Suprapubic skin (tissue), 4 donors: ENCODE data around the gene PPP2R1B. TPM values are rescaled to one million over a fixed set of nuclear protein-coding genes. Genes with fewer than 3 reads are reported as not detected.

ENCODE experiments used
- DNase-seq, 2 donors: peaks; one replicate each; pipeline ENCODE4 v3.0.0-alpha.2; 2019; ENCODE audit warnings: low spot score in 2 of 2
- H3K27ac ChIP-seq: fragments of 200-600 bp; sonication (generic); one replicate; pipeline ENCODE4 v1.5.1; 2019
- H3K27me3 ChIP-seq: fragments of 200-600 bp; sonication (generic); one replicate; pipeline ENCODE4 v1.5.1; 2019
- H3K36me3 ChIP-seq: fragments of 200-600 bp; sonication (generic); one replicate; pipeline ENCODE4 v1.5.1; 2019
- H3K4me1 ChIP-seq: fragments of 200-600 bp; sonication (generic); one replicate; pipeline ENCODE4 v1.5.1; 2019
- H3K4me3 ChIP-seq: fragments of 200-600 bp; sonication (generic); one replicate; pipeline ENCODE4 v1.5.1; 2019; ENCODE audit warnings: mild to moderate bottlenecking
- H3K9me3 ChIP-seq: fragments of 200-600 bp; sonication (generic); one replicate; pipeline ENCODE4 v1.5.1; 2019
- CTCF ChIP-seq, 2 donors: fragments of 200-600 bp in 1 of 2; fragments of 450-650 bp in 1 of 2; sonication (generic) in 1 of 2; IDR thresholded peaks; one replicate each; pipeline ENCODE4 v1.5.1; 2016 to 2019; ENCODE audit warnings: antibody characterized with exemption in 2 of 2, mild to moderate bottlenecking in 1 of 2, moderate library complexity in 1 of 2
- EP300 ChIP-seq: sonication (generic); formaldehyde crosslinking; IDR thresholded peaks from one replicate; pipeline ENCODE4 v1.6.1; 2017; ENCODE audit warnings: antibody characterized with exemption
- POLR2A ChIP-seq, 2 donors: fragments of 450-650 bp; IDR thresholded peaks; one replicate each; pipeline ENCODE4 v1.6.1; 2017; ENCODE audit warnings: antibody characterized with exemption in 2 of 2, mild to moderate bottlenecking in 2 of 2, moderate library complexity in 2 of 2
- POLR2AphosphoS5 ChIP-seq, 3 donors: sonication (generic); formaldehyde crosslinking; IDR thresholded peaks; one replicate each; pipeline ENCODE4 v1.6.1; 2017; ENCODE audit warnings: antibody characterized with exemption in 3 of 3
- WGBS: methylation state at CpG from one replicate; pipeline ENCODE4 v1.1.5; 2018; 5-methylcytosine and 5-hydroxymethylcytosine counted together
- total RNA-seq, 4 donors: library from RNA; depleted of rRNA; stranded (reverse); fragments of >200 nt; gene quantifications; one replicate each; pipeline ENCODE4 v1.1.0, GENCODE V29; 2016

PPP2R1B gene
- total RNA-seq, 4 donors from 2014 or later: 27.9 to 39.8 (median 31.8) TPM

DNA sequence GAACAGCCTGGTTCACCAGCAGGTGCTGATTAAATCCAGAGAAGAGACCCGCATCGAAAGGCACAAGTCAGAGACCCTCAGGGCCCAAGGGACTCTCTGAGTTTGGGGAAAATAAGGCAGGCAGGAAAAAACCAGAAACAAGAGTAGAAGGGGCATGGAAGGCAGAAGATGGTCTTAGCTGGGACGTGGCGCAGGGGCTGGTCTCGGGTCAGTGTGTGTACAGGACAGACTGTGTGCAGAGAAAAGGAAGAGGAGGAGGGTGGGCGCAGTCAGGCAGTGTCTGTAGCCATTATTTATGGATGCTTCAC, 31.3 kb downstream of the PPP2R1B start:
- Histone ChIP-seq H3K27me3 (no peaks in the 10 kb centered on the region), H3K4me1 (peaks cover 82% of the 10 kb centered on the region), H3K4me3 (peak overlapping the region; percentile 44), H3K9me3 (no peaks in the 10 kb centered on the region), H3K27ac (peak overlapping the region; percentile 91), H3K36me3 (no peaks in the 10 kb centered on the region)
- WGBS: 15% methylated on average over 6 of the region's 6 CpGs
- DNase-seq: no peak
- no peak for TF ChIP-seq POLR2A (IDR thresholded peaks at IDR 0.05)
- no peak for TF ChIP-seq POLR2AphosphoS5 (IDR thresholded peaks at IDR 0.05)
- no peak for TF ChIP-seq EP300
- no peak for TF ChIP-seq CTCF (IDR thresholded peaks at IDR 0.05)

DNA sequence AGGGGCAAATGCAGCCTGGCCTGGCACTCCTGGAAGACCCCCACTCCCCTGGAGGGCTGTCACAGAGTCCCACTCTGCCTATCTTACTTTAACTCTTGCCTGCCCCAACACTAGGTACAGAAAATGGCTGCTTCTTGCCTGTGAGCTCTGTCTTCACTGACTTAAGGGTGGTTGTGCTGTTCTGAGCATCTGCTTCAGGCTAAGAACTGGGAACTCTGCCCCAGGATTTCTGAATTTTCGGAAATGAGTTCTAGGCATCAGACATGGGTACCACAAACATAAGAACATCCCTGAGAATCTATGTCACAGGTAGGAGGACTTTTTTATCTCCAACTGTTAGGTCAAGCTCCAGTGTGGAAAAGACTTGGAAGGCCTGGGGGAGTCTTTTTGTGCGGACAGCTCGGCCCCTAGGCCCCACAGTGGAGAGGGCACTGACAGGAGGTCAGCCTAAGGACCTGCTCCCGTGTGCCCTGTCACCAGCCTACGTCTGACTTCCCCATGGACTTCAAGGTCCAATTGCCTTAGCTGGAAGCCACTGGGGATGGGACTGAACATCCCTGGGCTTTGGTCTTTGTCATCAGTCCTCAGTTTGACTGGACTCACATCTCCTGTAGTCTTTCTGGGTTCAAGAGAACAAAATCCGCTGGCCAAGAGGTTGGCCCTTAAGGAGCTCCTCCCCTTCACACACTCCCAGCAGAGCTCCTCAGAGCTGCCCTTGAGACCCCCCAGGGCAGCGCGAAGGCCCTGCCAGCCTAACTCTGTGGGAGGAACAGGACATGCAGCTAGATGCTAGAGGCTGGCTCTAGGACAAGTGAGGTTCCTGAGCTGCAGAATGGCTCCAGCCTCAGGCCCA, 31.9 kb downstream of the PPP2R1B start:
- no peak for TF ChIP-seq POLR2A (IDR thresholded peaks at IDR 0.05)
- TF ChIP-seq POLR2AphosphoS5 (IDR thresholded peaks at IDR 0.05): no peak
- TF ChIP-seq EP300: no peak
- TF ChIP-seq CTCF (IDR thresholded peaks at IDR 0.05): no peak
- H3K36me3 ChIP-seq: no peaks in the 10 kb centered on the region
- H3K27ac ChIP-seq: peak overlapping the region; percentile 91
- peaks cover 87% of the 10 kb centered on the region for H3K4me1 ChIP-seq
- peak overlapping the region; percentile 44 for H3K4me3 ChIP-seq
- 35% methylated on average over 2 of the region's 8 CpGs for WGBS
- no peak for DNase-seq
- no peaks in the 10 kb centered on the region for H3K27me3 ChIP-seq
- H3K9me3 ChIP-seq: no peaks in the 10 kb centered on the region

DNA sequence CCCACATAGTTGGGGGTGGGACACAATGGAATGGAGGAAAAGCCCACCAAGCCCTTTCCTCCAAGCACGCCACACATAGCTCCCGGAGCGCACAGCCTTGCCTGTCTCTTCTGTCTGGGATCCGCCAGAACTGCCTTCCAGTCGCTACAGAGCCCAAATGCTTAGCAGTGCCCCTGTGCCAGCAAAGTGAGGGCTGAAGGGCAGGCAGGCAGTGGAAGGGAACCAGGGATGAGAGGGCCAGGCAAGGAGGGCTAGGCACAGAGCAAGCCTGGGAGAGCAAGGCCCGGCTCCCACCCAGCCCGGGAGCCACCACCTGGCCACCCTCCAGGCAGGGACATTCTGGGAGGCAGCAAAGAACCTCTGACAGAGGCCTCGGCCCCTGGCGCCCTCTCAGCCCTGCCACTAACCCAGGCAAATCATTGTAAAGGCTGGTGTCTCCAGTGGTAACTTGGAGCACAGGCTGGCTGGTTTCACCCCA, 32.5 kb downstream of the PPP2R1B start:
- TF ChIP-seq POLR2A (IDR thresholded peaks at IDR 0.05): no peak
- TF ChIP-seq CTCF (IDR thresholded peaks at IDR 0.05): no peak
- TF ChIP-seq POLR2AphosphoS5 (IDR thresholded peaks at IDR 0.05): no peak
- TF ChIP-seq EP300: no peak
- WGBS: 32% methylated on average over 9 of the region's 9 CpGs
- H3K27ac ChIP-seq: peak overlapping the region; percentile 91
- no peaks in the 10 kb centered on the region for H3K27me3 ChIP-seq
- H3K4me1 ChIP-seq: peaks cover 90% of the 10 kb centered on the region
- peak in 1 of 2 donors; percentile 81 for DNase-seq
- H3K4me3 ChIP-seq: no peak overlapping the region
- no peaks in the 10 kb centered on the region for H3K9me3 ChIP-seq
- no peaks in the 10 kb centered on the region for H3K36me3 ChIP-seq

DNA sequence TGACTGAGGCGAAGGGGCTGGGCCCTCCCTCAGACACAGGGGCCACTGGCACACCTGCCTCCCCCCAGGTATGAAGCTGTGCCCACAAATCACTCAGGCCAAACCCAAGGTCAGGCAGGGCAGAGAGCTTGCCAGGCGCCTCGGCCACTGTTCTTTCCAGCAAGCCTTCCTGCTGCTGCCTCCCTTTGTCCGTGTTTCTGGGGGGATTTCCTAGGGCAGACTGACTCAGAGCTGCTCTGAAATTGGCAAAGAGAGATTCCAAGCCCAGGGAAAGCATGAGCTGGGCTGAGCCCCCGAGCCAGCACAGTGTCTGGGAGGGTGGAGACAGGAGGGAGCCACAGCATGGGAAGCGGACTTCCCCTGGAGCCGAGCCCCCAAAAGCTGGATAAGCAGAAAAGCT, 33.2 kb downstream of the PPP2R1B start:
- peaks cover 84% of the 10 kb centered on the region for H3K4me1 ChIP-seq
- no peaks in the 10 kb centered on the region for H3K27me3 ChIP-seq
- TF ChIP-seq POLR2A (IDR thresholded peaks at IDR 0.05) (no peak), CTCF (IDR thresholded peaks at IDR 0.05) (no peak), EP300 (no peak), POLR2AphosphoS5 (IDR thresholded peaks at IDR 0.05) (peak in 1 of 3 donors; percentile 41)
- peak in 1 of 2 donors; percentile 89 for DNase-seq
- peaks cover 6% of the 10 kb centered on the region for H3K36me3 ChIP-seq
- no peaks in the 10 kb centered on the region for H3K9me3 ChIP-seq
- H3K27ac ChIP-seq: peak overlapping the region; percentile 91
- 19% methylated on average over 5 of the region's 7 CpGs for WGBS
- H3K4me3 ChIP-seq: no peak overlapping the region

DNA sequence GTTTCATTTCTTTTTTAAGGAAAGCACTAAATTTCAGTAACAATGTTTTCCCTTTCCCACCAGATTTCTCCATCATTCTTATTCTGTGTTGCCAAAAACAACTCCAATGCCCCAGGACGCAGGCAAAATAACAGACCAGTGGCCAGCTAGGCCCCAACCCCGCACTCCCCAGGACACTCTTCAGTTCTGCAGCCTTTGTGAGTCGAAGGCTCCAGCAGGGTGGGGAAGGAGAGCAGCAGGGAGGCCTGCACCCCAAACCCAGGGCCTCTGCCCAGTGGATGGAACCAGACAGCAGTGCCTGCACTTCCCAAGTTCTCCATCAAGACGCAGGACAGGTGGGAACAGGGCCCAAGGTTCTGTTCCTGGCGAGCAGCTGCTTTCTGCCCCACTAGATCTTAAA, 34.4 kb downstream of the PPP2R1B start:
- DNase-seq: no peak
- Histone ChIP-seq H3K36me3 (peaks cover 17% of the 10 kb centered on the region), H3K4me1 (peaks cover 72% of the 10 kb centered on the region), H3K27me3 (no peaks in the 10 kb centered on the region), H3K4me3 (no peak overlapping the region), H3K9me3 (no peaks in the 10 kb centered on the region), H3K27ac (peak overlapping the region; percentile 91)
- no peak for TF ChIP-seq POLR2A (IDR thresholded peaks at IDR 0.05)
- TF ChIP-seq CTCF (IDR thresholded peaks at IDR 0.05): no peak
- TF ChIP-seq EP300: no peak
- TF ChIP-seq POLR2AphosphoS5 (IDR thresholded peaks at IDR 0.05): no peak
- WGBS: 68% methylated on average over 5 of the region's 5 CpGs
